HEK293 (cell line): ENCODE data around the gene OCA2.

Experiments used
- CTCF ChIA-PET: fragments of 350-600 bp; formaldehyde crosslinking; extraction: SDS; loops from one replicate; lab custom pipeline; 2021; ENCODE audit warnings: antibody characterized with exemption; lab: Yijun Ruan, JAX
- POLR2A ChIA-PET: fragments of 300-600 bp; formaldehyde crosslinking; extraction: SDS; loops from one replicate; lab custom pipeline; 2020; ENCODE audit warnings: antibody characterized with exemption, inconsistent platforms; lab: Yijun Ruan, JAX
- H3K27ac ChIP-seq: fragments of 200-500 bp; sonication (Bioruptor generic); 2 replicates; pipeline ENCODE4 v1.5.1; 2014; ENCODE audit warnings: low read depth, low read length, control low read depth, inconsistent platforms; ENCODE audit errors: extremely low read depth
- H3K36me3 ChIP-seq, 2 experiments: fragments of 200-500 bp in 1 of 2; sonication (Bioruptor generic) in 1 of 2; 1 replicate in 1 of 2; 2 replicates in 1 of 2; pipeline ENCODE4 v1.5.1; 2014 to 2017; ENCODE audit warnings: inconsistent platforms in 2 of 2, low read length in 2 of 2; ENCODE audit not compliant: control insufficient read depth in 2 of 2, insufficient read depth in 1 of 2
- H3K4me1 ChIP-seq: fragments of 200-500 bp; sonication (Bioruptor generic); 2 replicates; pipeline ENCODE4 v1.5.1; 2014; ENCODE audit warnings: mild to moderate bottlenecking, low read length, inconsistent platforms; ENCODE audit not compliant: control insufficient read depth, insufficient read depth
- H3K4me3 ChIP-seq: 2 replicates; pipeline ENCODE4 v1.5.1; 2011; ENCODE audit warnings: low read depth, mild to moderate bottlenecking, control low read depth, low read length, moderate library complexity
- H3K9me3 ChIP-seq: fragments of 200-500 bp; sonication (Bioruptor generic); 2 replicates; pipeline ENCODE4 v1.5.1; 2014; ENCODE audit warnings: low read depth, low read length, inconsistent platforms; ENCODE audit not compliant: control insufficient read depth, insufficient read depth
- HIC1 ChIP-seq: fragments of 450-650 bp; formaldehyde crosslinking; IDR thresholded peaks from 2 replicates; pipeline ENCODE4 v1.5.1; 2016; ENCODE audit warnings: missing biosample characterization, missing genetic modification characterization
- MEIS1 ChIP-seq: sonication (generic); formaldehyde crosslinking; IDR thresholded peaks from 2 replicates; pipeline ENCODE4 v1.8.1; 2022; ENCODE audit warnings: missing genetic modification reagents, mild to moderate bottlenecking, borderline replicate concordance
- REST ChIP-seq: fragments of 450-650 bp; formaldehyde crosslinking; IDR thresholded peaks from 2 replicates; pipeline ENCODE4 v1.5.1; 2016; ENCODE audit warnings: missing biosample characterization, missing genetic modification characterization
- SP2 ChIP-seq: fragments of 450-650 bp; formaldehyde crosslinking; IDR thresholded peaks from 2 replicates; pipeline ENCODE4 v1.5.1; 2016; ENCODE audit warnings: missing biosample characterization, missing genetic modification characterization
- WT1 ChIP-seq: fragments of 450-650 bp; formaldehyde crosslinking; IDR thresholded peaks from 2 replicates; pipeline ENCODE4 v1.5.1; 2016; ENCODE audit warnings: missing biosample characterization, missing genetic modification characterization
- ZBTB1 ChIP-seq: fragments of 450-650 bp; formaldehyde crosslinking; IDR thresholded peaks from 2 replicates; pipeline ENCODE4 v1.5.1; 2016; ENCODE audit warnings: missing biosample characterization, missing genetic modification characterization
- ZBTB10 ChIP-seq: fragments of 450-650 bp; formaldehyde crosslinking; IDR thresholded peaks from 2 replicates; pipeline ENCODE4 v1.5.1; 2016; ENCODE audit warnings: missing biosample characterization, missing genetic modification characterization
- ZBTB21 ChIP-seq: fragments of 450-650 bp; formaldehyde crosslinking; IDR thresholded peaks from 2 replicates; pipeline ENCODE4 v1.5.1; 2017; ENCODE audit warnings: missing biosample characterization, missing genetic modification characterization
- ZBTB49 ChIP-seq: fragments of 450-650 bp; formaldehyde crosslinking; IDR thresholded peaks from 2 replicates; pipeline ENCODE4 v1.5.1; 2016; ENCODE audit warnings: missing biosample characterization, missing genetic modification characterization, low read depth
- ZFP69B ChIP-seq: fragments of 450-650 bp; formaldehyde crosslinking; IDR thresholded peaks from 2 replicates; pipeline ENCODE4 v1.5.1; 2016; ENCODE audit warnings: missing biosample characterization, missing genetic modification characterization
- ZNF624 ChIP-seq: fragments of 450-650 bp; formaldehyde crosslinking; IDR thresholded peaks from 2 replicates; pipeline ENCODE4 v1.5.1; 2017; ENCODE audit warnings: missing biosample characterization, missing genetic modification characterization
- ZNF701 ChIP-seq: fragments of 450-650 bp; formaldehyde crosslinking; IDR thresholded peaks from 2 replicates; pipeline ENCODE4 v1.5.1; 2016; ENCODE audit warnings: missing biosample characterization, missing genetic modification characterization
- ZNF791 ChIP-seq: fragments of 450-650 bp; formaldehyde crosslinking; IDR thresholded peaks from 2 replicates; pipeline ENCODE4 v1.5.1; 2016; ENCODE audit warnings: missing biosample characterization, missing genetic modification characterization

OCA2 gene

GRCh38 chr15:28037969-28038590 is 61.0 kb downstream of the OCA2 start:
- ChIA-PET CTCF (interaction anchor here (1.0 kb wide), 1 partner anchor 16 kb away, joined by 3 read pairs; no protein-coding TSS in a partner anchor), POLR2A (no interaction called here)
- Histone ChIP-seq H3K4me1 (no peaks in the 10 kb centered on the region), H3K4me3 (no peak overlapping the region), H3K9me3 (no peaks in the 10 kb centered on the region), H3K36me3 (no peaks in the 10 kb centered on the region), H3K27ac (no peak overlapping the region)
- TF ChIP-seq REST (tag by site-specific recombination): no peak
- no peak for TF ChIP-seq ZNF624 (tag by site-specific recombination)

- TF ChIP-seq HIC1 (tag by site-specific recombination): no peak
- TF ChIP-seq ZBTB21: no peak
- no peak for TF ChIP-seq ZFP69B
- no peak for TF ChIP-seq ZNF701
- no peak for TF ChIP-seq ZBTB10 (tag by site-specific recombination)
- TF ChIP-seq ZNF791 (tag by site-specific recombination): no peak
- no peak for TF ChIP-seq SP2 (tag by site-specific recombination)
- no peak for TF ChIP-seq ZBTB1
- TF ChIP-seq ZBTB49 (tag by site-specific recombination): no peak
- no peak for TF ChIP-seq MEIS1 (CRISPR knock-in tag)
- no peak for TF ChIP-seq WT1 (tag by site-specific recombination)
- CTCF ChIA-PET: interaction anchor here (4.8 kb wide), 1 partner anchor 12 kb away, joined by 29 read pairs; no protein-coding TSS in a partner anchor
Measured at GRCh38 chr15:28033443-28033842, 65.7 kb downstream of the OCA2 start.

More at GRCh38 chr15:28033443-28033842, 65.7 kb downstream of the OCA2 start:
- Histone ChIP-seq H3K4me1 (no peaks in the 10 kb centered on the region), H3K36me3 (no peaks in the 10 kb centered on the region), H3K4me3 (no peak overlapping the region), H3K27ac (no peak overlapping the region), H3K9me3 (no peaks in the 10 kb centered on the region)
- POLR2A ChIA-PET: no interaction called here
